ENCODE data around the gene ABHD2.

GRCh38 chr15:89039142-89039541, 49.1 kb upstream of the ABHD2 start:
- no peak for TF ChIP-seq CTCF (IDR thresholded peaks at IDR 0.05)
- no peak for TF ChIP-seq POLR2A (IDR thresholded peaks at IDR 0.05)
